Globus pallidus (tissue), 1 donor: ENCODE results near the gene MID1IP1.

ENCODE experiments used
- DNase-seq: peaks from one replicate; pipeline ENCODE4 v3.0.0-alpha.2; 2015; ENCODE audit warnings: low spot score

The MID1IP1 gene

GRCh38 chrX:38816155-38816554 lies 14.9 kb downstream of the MID1IP1 start:
- peak; percentile 35 for DNase-seq

DNA sequence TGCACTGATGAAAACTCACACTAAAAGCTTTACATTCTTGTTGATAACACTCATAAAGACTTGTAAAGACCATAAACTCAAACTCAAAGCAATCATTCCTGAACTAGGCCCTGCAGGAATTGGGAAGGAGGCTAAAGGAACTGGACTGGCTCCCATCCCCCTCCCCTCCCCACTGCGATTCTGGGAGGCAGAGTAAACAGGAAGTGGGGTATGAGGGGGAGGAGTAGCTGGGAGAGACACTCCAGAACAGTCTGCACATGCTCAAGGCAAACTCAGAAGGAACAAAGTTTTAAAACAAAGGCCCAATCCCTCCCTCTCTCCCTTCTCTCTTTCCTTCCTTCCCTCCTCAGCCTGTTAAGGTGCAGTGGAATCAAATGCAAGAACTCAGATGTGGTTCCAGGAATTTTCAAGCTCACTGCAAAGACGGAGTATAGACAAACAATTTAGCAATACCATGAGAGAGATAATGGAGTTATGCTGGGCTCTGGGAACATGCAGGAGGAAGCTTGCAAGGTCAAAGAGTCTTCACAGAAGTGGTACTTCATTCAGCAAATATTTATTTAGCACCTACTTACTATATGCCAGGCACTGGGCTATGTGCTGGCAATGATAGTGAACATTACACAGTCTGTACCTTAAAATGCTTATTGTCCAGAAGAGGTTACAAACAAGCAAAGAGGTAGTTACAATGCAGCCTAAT lies 15.9 kb downstream of the MID1IP1 start:
- DNase-seq: peak; percentile 29

DNA sequence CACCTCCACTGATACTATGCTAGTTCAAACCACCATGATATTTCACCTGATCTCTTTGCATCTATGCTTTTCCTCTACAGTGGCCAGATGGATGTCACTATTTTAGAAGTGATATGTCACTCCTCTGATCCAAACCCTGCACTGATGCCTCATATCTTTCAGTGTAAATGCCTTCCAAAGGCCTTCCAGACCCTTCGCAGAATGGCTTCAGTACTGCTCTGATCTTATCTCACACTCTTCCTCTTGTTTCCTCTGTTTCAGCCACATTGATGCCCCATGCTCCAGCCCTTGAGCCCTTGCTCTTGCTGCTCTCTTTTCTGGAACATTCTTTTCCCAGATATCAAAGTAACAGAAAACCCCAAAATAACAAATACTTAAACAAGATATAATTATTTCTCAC lies 17.9 kb downstream of the MID1IP1 start:
- no peak for DNase-seq

GRCh38 chrX:38819709-38820108 lies 18.4 kb downstream of the MID1IP1 start:
- no peak for DNase-seq

GRCh38 chrX:38820751-38821150 lies 19.5 kb downstream of the MID1IP1 start:
- DNase-seq: no peak

- no peak for DNase-seq
Measured at GRCh38 chrX:38824176-38824575, 22.9 kb downstream of the MID1IP1 start.

DNA sequence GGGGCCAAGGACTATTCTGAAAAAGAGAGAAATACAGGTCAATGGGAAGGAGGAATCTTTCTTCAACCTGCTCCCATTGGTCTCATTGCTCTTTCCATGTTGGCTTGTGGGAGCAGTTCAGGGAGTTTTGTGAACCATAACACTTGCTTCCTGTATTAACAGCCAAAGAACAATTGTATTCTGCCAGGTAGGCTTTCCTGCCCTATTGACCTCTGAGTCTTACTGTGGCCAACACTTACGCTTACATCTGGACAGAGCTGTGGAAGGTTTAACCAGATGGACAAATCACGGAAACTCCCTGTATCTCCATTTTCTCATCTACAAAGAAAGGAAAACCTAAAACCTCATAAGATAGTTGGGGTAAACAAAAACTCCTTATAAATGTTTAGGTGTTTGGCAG lies 30.7 kb downstream of the MID1IP1 start:
- no peak for DNase-seq

DNA sequence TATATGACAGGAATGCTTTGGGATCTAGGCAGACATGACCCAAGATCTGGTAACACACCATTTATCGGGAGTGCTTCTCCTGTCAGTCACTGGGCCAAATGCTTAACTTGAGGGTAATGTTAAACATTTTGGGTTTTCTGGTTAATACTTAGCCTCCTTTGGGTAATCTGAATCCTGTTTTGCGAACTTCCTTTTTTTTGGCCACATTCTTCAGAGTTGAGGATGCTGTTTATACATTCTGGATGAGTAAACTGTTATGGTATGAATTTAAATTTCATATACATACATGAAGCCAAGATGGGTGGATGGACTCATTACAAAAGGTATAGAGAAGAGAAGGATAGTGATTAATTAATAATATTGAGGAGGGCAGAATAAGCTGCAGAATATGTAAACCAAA lies 36.1 kb downstream of the MID1IP1 start:
- no peak for DNase-seq

GRCh38 chrX:38839277-38839676 lies 38.0 kb downstream of the MID1IP1 start:
- DNase-seq: no peak

DNA sequence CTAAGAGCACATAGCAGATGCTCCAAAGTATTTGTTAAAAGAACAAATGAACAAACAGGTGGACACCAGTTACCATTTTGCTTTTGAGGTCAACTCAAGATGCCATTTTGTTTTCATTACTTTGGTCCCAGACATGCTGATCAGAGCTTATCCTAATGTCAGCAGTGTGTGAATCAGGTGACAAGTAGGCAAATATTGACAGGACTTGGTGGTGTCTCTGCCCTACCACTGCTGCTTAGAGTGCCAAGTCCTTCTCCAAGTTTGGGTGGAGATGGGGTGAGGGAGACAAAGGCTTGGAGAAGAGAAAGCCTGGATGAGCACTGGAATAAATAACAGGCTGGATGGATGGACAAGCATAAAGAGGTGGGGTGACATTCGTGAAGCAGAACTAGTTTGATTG lies 38.7 kb downstream of the MID1IP1 start:
- DNase-seq: no peak

GRCh38 chrX:38841750-38842149 lies 40.5 kb downstream of the MID1IP1 start:
- no peak for DNase-seq

DNA sequence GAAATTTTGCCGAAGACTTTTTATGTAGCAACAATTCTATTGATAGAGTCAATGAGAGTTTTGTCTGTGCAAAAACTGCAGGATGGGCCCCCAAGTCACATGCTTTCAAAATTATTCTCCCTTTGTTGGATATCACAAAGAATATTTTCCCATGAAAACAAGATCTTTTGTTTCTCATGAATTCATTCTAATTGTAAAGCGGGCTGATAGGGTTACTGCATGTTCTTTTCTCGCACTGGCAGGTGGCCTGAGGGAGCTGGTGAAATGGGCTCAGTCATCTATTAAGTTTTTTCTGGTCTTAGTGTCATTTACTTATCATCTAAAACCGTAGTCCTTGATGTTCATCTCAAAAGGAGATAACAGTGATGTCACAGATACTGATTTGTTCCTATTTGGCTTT lies 44.2 kb downstream of the MID1IP1 start:
- peak; percentile 52 for DNase-seq

DNA sequence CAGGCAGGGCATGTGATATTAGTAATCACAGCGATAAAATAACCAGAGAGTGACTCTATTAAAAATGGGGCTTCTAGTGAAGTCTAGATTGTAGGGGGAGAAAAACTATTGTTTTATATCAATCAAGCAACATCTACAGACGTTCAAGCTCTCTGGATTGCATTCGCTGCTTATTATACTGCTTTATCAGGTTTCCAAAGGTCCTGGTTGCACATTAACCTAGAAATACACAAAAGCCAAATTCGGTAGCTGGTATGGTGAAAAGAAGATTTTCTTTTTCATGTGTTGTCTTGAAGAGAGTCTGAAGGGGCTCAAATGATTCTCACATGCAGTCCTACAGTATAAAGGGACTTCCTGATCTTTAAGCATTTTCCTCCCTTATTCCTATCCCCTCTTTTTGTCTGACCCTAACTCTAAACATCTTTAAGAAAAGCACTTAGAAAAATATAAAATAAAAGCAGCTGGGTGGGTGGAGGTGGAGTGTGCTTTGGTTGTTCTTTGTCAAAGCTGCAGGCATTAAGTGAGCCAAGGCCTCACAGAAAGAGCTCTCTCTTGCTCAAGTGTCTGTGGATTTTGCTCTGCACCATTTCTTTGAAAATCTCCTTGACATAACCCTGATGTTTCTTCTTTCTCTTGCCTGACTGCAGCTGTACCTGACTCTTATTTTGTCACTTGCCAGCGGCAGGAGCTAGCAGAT lies 46.1 kb downstream of the MID1IP1 start:
- DNase-seq: no peak

DNA sequence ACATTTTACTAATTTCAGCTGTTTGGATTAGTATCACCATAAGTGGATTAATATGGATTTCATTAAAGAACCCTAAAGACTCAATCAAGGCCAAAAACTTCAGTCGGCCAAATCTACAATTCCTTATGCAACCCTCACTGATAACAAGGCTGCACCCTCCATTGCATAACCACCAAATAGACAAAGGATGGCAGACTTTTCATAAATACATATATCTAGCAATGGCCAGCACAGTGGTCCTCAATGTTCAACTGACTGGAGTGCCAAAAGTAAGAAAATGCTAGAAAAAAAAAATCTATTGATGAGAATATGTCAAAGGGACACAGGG lies 46.6 kb downstream of the MID1IP1 start:
- DNase-seq: no peak

DNA sequence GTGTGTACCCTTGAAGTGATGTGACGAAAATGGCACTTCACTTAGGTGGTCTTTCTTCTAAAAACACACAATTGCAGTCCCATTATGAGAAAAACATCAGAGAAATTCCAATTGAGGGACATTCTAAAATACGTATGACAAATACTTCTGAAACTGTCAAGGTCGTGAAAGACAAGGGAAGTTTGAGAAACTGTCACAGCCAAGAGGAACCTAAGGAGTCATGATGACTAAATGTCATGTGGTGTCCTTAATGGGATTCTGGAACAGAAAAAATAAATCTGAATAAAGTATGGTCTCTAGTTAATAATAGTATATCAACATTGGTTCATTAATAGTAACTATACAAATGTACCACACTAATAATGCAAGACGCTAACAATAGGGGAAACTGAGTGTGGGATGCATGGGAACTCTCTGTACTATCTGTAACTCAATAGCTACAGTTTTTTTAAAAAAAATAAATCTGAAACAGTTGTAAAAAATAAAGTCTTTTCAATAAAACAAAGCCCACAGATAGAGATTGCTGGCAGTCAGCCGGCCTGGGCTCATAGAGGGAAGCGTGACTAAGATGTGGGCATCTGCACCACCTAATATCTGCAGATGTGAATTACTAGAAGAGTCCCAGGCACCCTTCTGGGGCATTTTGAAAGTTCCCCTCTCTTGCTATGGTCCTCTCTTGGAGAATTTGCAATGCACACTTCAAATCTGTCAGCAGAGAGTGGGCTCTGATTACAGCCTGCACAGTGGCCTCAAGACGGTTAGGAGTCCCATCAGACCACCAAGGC lies 47.6 kb downstream of the MID1IP1 start:
- no peak for DNase-seq

DNA sequence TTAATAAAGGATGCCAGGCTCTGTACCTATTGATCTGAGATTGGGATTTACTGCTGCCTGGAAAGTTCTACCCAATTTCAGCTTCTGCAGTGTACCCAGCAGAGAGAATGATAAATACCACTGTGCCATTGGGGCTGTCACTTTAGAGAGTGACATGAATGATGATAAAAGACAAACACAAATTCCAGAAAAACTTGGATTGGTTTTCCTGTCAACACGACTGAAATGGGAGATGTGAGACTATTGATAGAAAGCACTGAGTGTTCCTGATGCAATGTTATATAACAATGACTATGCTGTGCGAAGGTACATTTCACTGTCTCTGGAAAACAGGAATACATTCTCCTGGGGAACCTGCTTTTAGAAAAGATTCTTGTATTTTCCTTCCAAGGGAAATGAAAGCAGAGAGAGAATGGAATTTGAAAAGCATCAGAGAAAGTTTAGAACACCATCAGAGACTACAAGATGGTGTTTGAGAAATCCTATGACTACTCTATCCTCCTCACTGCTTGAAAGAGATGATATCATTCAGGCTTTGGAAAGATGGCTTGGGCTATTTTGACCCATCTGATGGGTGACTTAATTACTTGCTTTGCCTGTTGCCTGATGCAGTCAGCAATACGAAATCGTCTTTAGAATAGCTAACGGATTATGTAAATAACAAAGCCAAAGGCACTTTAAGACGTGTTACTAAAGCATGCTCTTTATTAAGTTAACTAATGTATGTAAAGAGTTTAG lies 49.7 kb downstream of the MID1IP1 start:
- no peak for DNase-seq

DNA sequence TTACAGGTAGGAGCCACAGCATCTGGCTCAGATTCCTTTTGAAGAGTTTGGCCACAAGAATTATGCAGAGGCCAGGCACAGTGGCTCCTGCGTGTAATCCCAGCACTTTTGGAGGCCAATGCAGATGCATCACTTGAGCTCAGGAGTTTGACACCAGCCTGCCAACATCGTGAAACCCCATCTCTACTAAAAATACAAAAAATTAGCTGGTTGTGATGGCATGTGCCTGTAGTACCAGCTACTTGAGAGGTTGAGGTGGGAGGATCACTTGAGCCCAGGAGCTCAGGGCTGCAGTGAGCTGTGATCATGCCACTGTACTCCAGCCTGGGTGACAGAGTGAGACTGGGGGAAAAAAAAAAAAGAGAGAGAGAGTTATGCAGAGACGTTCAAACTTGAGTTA lies 53.0 kb downstream of the MID1IP1 start:
- no peak for DNase-seq
